Activated T-helper 17 cell treated with anti-CD3 and anti-CD28 coated beads, Interleukin-2, amount 50 U/mL, for 72 hours (primary cell): Measurements from ENCODE around the gene SERPINA10. TPM values are rescaled to one million over a fixed set of nuclear protein-coding genes. Genes with fewer than 3 reads are reported as not detected.

ENCODE experiments used
- ATAC-seq: fragments of 150-1000 bp; cut with Tn5 transposase; replicated peaks from 2 replicates; pipeline ENCODE4 v1.10.0; 2021; ENCODE audit warnings: mild to moderate bottlenecking, moderate library complexity
- H3K27ac Mint-ChIP-seq: one replicate; pipeline ENCODE4 v1.8.0; 2022; ENCODE audit warnings: mixed read lengths
- H3K27me3 Mint-ChIP-seq: one replicate; pipeline ENCODE4 v1.8.0; 2022; ENCODE audit warnings: mixed read lengths
- H3K36me3 Mint-ChIP-seq: one replicate; pipeline ENCODE4 v1.8.0; 2022; ENCODE audit warnings: low read depth, mild to moderate bottlenecking, mixed read lengths
- H3K4me1 Mint-ChIP-seq: one replicate; pipeline ENCODE4 v1.8.0; 2022; ENCODE audit warnings: mixed read lengths
- H3K4me3 Mint-ChIP-seq: one replicate; pipeline ENCODE4 v1.8.0; 2022; ENCODE audit warnings: mild to moderate bottlenecking, mixed read lengths
- H3K9me3 Mint-ChIP-seq: one replicate; pipeline ENCODE4 v1.8.0; 2022; ENCODE audit warnings: mixed read lengths
- total RNA-seq, 2 donors: library from RNA; stranded (reverse); gene quantifications; one replicate each; pipeline ENCODE4 v1.2.3, GENCODE V29; 2022

The SERPINA10 gene
- total RNA-seq, 2 donors from 2014 or later: not detected

DNA sequence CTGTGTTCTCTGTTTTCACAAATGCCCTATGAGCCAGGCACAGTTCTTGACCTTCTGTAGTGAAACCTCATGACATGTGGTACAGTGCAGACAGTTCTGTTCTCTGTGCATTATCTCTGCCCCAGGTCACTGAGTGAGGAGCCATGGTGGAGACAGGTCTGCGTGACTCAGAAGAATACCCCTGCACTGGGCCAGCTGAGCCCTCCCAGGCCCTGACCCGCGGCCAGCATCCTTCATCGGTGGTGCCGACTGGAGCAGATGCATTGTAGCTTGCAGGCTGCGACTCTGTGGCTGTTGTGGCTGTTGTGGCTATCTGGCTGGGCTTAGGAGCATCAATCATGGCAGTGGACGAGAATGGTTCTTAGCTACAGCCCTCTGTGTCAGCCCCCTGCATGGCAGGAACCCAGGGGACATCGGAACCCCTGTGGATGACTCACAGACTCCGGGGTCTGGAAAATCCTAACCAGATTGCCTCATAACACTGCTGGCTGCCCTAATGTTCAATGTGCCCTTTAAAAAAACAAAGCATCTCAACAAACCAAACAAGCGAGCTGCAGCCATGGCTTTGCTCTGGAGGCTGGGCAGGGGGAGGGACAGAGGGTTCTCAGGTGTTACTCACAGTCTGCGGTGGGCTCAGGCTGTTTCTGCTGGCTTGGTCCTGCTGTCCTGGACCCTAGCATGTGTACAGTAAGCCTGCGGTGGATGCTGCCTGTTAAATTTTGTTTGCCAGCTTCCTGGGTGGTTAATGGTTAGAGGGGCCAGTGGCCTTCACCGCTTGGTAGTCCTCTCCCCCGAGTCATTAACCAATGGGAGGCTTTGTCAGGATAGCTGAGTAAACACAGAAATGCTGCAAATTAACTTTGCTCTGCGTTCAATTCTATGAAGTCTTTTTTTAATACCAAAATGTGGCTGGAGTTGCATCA is 29.8 kb upstream of the SERPINA10 start, which contains the start of gene SERPINA6:
TSS of gene SERPINA6 (minus strand) at position 689 of the 923 bp plus-strand sequence. CDS start 8,688 bp downstream, outside the sequence.
- peaks cover 6% of the 10 kb centered on the region for H3K27me3 Mint-ChIP-seq
- H3K27ac Mint-ChIP-seq: no peak within 1 kb of the TSS
- no peaks in the 10 kb centered on the region for H3K9me3 Mint-ChIP-seq
- no peak within 1 kb of the TSS for H3K4me3 Mint-ChIP-seq
- no peak for ATAC-seq
- no peaks in the 10 kb centered on the region for H3K4me1 Mint-ChIP-seq
- H3K36me3 Mint-ChIP-seq: no peaks in the 10 kb centered on the region

DNA sequence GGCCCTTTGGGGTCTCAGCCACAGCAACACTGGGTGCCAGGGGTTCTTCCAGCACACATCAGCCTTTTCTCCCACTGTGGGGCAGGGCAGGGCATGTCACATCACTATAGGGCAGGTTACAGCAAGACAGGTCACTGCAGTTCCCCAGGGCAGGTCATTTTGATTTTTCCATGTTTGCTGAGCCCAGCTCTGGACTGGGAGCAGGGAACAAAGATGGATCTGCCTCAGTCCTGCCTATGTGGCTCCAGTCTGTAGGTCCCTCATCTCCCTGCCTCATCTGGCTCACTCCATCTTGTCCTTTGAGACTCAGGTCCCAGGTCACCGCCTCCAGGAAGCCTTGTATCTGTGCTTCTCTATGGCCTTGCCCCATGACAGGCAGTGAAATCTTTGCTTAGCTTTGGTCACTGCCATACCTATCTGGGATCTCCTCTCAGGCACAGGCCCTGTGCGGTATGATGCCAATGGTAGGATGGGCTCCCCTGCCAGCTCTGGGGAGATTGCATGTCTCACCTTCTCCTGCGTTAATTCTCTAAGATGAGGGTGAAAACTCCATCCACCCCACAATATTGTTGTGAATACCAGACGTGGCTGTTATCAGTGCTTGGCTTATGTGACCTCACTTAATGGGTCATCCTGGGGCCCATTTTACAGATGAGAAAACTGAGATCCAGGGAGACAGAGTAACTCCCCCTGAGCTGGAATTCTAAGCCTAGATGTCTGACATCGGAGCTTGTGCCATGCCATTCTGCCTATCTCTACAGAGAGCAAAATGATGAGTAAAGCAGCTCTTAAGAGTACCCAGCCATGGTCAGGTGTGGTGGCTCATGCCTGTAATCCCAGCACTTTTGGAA is 28.6 kb upstream of the SERPINA10 start:
- peaks cover 4% of the 10 kb centered on the region for H3K27me3 Mint-ChIP-seq
- no peak overlapping the region for H3K4me3 Mint-ChIP-seq
- no peaks in the 10 kb centered on the region for H3K36me3 Mint-ChIP-seq
- H3K27ac Mint-ChIP-seq: peak overlapping the region; percentile 11
- ATAC-seq: no peak
- no peaks in the 10 kb centered on the region for H3K9me3 Mint-ChIP-seq
- no peaks in the 10 kb centered on the region for H3K4me1 Mint-ChIP-seq

DNA sequence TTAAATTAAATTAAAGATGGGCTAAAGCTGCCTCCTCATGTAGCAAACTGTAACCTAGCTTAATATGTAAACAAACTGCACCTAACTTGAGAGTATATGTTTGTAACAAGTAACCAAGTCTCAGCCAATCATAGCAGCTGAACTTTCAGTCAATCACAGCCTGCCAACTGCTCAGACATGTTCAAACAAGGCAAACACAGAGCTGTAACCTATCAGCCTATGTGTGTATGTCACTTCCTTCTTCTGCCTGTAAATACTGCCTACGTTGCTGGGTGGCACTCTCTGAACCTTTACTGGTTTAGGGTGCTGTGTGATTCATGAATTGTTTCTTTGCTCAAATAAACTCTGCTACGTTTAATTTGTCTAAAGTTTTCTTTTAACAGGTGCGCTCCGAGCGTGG is 27.2 kb upstream of the SERPINA10 start:
- Mint-ChIP-seq H3K27ac (no peak overlapping the region), H3K27me3 (peaks cover 3% of the 10 kb centered on the region), H3K9me3 (peaks cover 3% of the 10 kb centered on the region), H3K4me3 (no peak overlapping the region), H3K36me3 (no peaks in the 10 kb centered on the region), H3K4me1 (no peaks in the 10 kb centered on the region)
- peak; percentile 83 for ATAC-seq

DNA sequence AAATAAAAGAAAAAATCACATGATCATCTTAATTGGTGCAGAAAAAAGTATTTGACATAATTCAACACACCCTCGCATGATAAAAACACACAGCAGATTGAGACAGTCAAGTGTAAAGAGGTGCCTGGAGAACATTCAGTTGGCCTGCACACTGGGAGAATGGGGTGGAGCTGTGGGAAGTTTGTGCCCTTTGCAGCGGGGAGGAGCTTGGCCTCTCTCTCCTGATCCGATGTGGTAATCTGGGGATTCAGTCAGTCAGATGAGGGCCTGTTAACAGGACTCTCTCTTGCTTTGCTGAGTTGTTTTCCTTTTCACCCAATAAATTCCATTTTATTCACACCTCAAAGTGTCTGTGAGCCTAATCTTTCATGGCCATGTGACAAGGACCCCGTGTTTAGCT is 24.2 kb upstream of the SERPINA10 start:
- peaks cover 7% of the 10 kb centered on the region for H3K9me3 Mint-ChIP-seq
- no peak overlapping the region for H3K27ac Mint-ChIP-seq
- H3K4me3 Mint-ChIP-seq: no peak overlapping the region
- H3K36me3 Mint-ChIP-seq: no peaks in the 10 kb centered on the region
- ATAC-seq: no peak
- H3K4me1 Mint-ChIP-seq: peaks cover 4% of the 10 kb centered on the region
- H3K27me3 Mint-ChIP-seq: peaks cover 3% of the 10 kb centered on the region

DNA sequence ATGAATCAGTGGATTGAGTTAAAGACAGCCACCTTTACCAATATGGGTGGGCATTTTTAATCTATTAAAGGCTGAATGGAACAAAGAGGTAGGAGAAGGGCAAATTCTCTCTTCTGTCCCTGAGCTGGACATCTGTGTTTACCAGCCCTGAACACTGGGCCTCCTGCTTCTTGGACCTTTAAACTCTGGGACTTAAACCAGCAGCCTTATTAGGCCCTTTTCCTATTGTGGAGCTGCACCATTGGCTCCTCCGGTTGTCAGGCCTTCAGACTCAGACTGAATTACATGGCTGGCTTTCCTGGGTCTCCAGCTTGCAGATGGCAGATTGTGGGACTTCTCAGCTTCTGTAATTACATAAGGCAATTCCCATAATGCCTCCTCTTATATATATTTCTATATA is 23.6 kb upstream of the SERPINA10 start:
- Mint-ChIP-seq H3K4me1 (peaks cover 4% of the 10 kb centered on the region), H3K9me3 (peaks cover 7% of the 10 kb centered on the region), H3K27me3 (peaks cover 3% of the 10 kb centered on the region), H3K36me3 (no peaks in the 10 kb centered on the region), H3K4me3 (no peak overlapping the region), H3K27ac (no peak overlapping the region)
- no peak for ATAC-seq

DNA sequence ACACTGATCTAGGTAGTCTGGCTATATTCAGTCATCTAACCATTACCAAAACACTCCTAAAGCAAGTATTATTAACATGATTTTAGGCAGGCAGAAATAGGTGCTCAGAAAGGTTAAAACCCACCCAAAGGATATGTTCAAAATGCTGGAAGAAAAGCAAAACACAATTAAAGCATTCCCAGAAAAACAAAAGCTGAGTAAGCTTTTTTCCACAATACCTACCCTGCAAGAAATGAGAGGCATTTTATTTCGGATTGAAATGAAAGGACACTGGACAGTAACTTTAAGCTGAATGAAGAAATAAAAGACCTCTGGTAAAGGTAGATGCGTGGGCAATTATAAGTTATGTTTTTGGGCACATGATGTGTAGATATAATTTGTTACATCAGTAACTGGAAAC is 21.8 kb upstream of the SERPINA10 start:
- Mint-ChIP-seq H3K4me1 (peaks cover 4% of the 10 kb centered on the region), H3K27ac (no peak overlapping the region), H3K4me3 (no peak overlapping the region), H3K27me3 (peaks cover 3% of the 10 kb centered on the region), H3K36me3 (no peaks in the 10 kb centered on the region), H3K9me3 (peaks cover 7% of the 10 kb centered on the region)
- ATAC-seq: no peak

DNA sequence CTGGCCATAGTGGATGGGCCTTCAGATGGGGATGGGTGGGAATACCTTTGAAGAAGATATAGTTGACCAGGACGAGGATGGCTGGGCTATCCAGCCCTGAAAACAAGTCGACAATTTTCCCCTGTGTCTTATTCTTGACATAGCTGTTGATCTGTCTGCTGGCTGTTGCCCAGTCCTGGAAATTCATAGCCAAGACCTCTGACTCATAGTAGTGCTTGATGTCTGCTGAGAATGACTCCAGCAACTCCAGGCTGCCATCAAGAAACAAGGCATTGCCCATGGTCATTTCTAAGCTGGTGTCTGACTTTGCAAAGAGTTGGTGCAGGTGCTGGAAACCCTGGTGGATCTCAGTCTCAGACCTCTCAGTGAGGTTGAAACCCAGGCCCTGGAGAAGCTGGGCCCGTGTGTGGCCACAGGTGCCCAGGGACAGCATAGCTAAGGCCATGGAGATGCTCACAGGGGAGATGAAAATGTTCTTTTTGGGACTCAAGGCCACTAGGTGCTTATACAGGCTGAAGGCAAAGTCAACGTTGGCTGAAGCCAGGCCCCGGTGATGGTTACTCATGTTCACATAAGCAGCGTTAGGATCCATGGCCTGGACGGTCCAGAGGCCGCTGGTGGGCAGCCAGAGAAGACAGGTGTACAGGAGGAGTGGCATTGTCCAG is 21.1 kb upstream of the SERPINA10 start:
- peaks cover 7% of the 10 kb centered on the region for H3K9me3 Mint-ChIP-seq
- no peak overlapping the region for H3K27ac Mint-ChIP-seq
- no peak for ATAC-seq
- H3K36me3 Mint-ChIP-seq: no peaks in the 10 kb centered on the region
- peaks cover 4% of the 10 kb centered on the region for H3K4me1 Mint-ChIP-seq
- H3K27me3 Mint-ChIP-seq: peaks cover 2% of the 10 kb centered on the region
- H3K4me3 Mint-ChIP-seq: no peak overlapping the region

DNA sequence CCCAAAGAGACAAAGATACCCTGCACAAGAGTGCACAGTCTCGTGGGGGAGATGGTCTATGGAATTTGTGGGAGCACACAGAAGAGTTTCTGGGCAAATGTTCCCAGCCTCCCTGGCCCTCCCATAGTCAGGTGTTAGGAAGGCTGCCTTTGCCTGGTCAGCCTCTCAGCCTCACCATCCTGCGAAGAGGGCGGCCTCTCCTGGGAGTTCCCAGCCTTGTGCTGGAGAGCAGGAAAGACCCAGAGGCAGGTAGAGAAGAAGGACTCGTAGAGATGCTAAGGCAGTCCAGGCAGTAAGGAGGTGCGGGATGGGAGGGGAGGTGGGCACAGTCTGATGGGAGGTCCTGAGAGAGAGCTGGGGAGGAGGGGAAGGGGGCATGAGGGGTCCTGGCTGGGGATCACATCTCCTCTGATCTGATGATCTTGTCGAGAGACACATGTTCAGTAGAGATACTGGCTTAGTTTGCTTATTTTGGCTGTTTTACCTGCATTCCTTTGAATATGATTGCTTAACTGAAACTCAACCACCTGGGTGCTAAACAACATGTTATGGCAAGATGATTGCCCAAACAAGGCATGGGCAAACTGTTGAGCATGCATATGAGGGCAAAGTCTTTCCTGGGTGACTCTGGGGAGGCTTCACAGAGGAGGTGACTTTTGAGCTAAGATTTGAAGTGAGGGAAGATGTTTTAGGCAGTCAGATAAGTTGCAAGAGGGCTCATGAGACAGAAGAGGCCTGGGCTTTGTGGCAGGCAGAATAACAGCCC is 19.6 kb upstream of the SERPINA10 start:
- H3K36me3 Mint-ChIP-seq: no peaks in the 10 kb centered on the region
- no peak overlapping the region for H3K27ac Mint-ChIP-seq
- H3K9me3 Mint-ChIP-seq: peaks cover 12% of the 10 kb centered on the region
- H3K4me3 Mint-ChIP-seq: no peak overlapping the region
- no peak for ATAC-seq
- peaks cover 4% of the 10 kb centered on the region for H3K4me1 Mint-ChIP-seq
- peaks cover 9% of the 10 kb centered on the region for H3K27me3 Mint-ChIP-seq

DNA sequence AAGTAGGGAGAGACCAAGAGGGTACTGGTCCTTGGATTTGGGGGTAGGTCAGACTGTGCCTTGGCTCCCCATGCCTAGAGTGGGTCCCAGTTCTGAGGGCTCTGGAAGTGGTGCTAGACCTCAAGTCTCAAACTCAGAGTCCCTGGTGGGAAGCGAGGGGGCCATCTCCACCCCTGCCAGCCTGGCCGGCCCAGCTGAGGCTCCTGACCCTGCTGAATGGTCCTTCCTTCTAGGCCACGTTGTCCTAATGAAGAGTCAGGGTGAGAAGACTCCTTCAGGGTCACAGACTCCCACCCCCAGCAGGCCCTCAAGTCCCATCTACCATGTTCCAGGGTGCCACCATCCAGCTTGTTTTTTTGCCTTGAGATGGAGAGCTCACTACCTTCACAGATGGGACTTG is 17.2 kb upstream of the SERPINA10 start:
- Mint-ChIP-seq H3K36me3 (no peaks in the 10 kb centered on the region), H3K27me3 (peaks cover 9% of the 10 kb centered on the region), H3K4me3 (no peak overlapping the region), H3K27ac (no peak overlapping the region), H3K4me1 (peaks cover 4% of the 10 kb centered on the region), H3K9me3 (peaks cover 14% of the 10 kb centered on the region)
- no peak for ATAC-seq

DNA sequence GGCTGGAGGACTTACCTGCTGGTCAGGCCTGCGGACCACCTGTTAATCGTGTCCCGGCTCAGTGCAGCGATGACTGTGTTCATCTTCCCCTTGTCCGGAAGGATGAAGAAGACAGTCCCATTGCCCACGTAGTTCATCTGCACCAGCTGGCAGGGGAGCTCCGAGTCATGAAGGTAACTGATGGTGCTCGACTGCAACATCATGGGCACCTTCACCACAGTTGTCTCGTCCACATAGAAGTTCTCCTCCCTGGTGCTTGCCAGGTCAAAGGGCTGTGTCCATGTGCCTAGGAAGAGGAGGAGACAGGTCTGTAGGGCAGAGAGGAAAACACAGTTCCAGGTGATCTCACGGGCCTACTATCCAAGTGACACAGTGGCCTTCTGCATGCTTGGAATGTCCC is 16.7 kb upstream of the SERPINA10 start:
- Mint-ChIP-seq H3K4me3 (no peak overlapping the region), H3K27ac (no peak overlapping the region), H3K4me1 (peaks cover 4% of the 10 kb centered on the region), H3K9me3 (peaks cover 10% of the 10 kb centered on the region), H3K27me3 (peaks cover 9% of the 10 kb centered on the region), H3K36me3 (no peaks in the 10 kb centered on the region)
- ATAC-seq: no peak

DNA sequence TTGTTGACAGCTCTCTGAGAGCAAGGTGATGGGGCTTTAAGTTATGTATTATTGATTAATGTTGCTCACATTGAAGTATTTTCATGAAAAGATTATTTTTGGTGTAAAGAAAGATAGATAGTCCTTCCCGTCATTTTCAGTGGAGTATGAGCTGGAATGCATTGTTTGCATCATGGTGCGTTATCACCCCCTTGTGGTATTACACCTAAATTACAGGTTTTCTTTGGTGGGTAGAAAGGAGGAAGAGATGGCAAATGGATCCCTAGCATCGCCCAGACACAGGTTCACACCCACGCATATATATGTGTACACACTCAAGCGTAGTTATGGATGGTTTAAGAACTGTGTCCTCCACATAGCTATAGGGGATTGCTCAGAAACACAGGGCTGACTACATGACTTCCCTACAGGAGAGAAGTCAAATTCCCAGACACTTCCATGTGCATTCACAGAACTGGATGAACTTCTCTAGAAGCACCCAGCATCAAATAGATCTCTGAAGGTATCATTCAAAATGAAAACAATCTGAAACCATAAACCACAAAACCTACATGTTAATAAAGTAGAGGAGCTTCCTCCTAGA is 14.4 kb upstream of the SERPINA10 start:
- H3K36me3 Mint-ChIP-seq: no peaks in the 10 kb centered on the region
- H3K4me1 Mint-ChIP-seq: no peaks in the 10 kb centered on the region
- no peak overlapping the region for H3K4me3 Mint-ChIP-seq
- peaks cover 9% of the 10 kb centered on the region for H3K27me3 Mint-ChIP-seq
- no peak for ATAC-seq
- H3K9me3 Mint-ChIP-seq: peaks cover 10% of the 10 kb centered on the region
- H3K27ac Mint-ChIP-seq: no peak overlapping the region

DNA sequence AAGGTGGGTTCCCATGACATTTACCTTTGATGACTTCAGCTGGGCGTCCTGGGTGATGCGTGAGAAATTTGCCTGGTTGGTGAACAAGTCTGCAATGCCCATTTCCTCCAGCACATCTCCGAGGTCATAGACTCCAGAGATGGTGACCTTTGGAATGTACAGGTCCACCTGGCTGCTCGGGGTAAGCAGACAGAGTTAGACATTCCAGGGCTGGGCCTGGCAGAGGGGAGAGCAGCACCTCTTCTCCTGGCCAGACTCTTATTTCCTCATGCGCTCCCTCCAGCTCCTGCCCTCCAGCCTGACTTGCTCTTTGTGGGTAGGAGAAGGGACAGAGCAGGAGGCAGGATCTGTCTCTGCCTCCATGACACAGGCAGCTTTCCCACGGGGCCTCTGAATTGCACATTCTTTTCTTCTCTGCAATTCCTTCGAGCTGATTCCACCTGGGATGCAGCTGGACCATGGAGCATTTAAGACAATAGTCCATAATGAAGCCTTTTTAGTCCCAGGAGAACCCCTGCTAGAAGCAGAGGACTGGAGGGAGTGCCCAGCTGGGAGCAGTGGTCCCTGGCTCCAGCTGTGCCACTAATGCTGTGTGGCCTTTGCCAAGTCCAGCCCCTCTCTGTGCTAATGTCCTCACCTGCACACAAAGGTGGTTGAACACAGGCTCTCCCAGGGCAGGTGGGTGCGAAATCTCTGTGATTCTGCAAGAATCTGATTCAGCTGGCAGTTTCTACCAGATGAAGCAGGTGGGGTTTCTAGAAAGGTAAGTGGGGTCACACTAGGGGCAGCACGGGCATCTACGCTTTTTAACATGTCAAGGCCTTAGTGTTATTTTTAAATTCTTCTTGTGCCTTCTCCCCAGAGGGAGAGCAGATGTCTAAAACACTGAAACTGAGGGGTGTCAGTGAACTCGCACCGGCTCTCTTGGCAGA is 13.2 kb upstream of the SERPINA10 start:
- ATAC-seq: no peak
- no peak overlapping the region for H3K27ac Mint-ChIP-seq
- peaks cover 9% of the 10 kb centered on the region for H3K27me3 Mint-ChIP-seq
- no peaks in the 10 kb centered on the region for H3K36me3 Mint-ChIP-seq
- no peak overlapping the region for H3K4me3 Mint-ChIP-seq
- H3K9me3 Mint-ChIP-seq: peaks cover 10% of the 10 kb centered on the region
- no peaks in the 10 kb centered on the region for H3K4me1 Mint-ChIP-seq

DNA sequence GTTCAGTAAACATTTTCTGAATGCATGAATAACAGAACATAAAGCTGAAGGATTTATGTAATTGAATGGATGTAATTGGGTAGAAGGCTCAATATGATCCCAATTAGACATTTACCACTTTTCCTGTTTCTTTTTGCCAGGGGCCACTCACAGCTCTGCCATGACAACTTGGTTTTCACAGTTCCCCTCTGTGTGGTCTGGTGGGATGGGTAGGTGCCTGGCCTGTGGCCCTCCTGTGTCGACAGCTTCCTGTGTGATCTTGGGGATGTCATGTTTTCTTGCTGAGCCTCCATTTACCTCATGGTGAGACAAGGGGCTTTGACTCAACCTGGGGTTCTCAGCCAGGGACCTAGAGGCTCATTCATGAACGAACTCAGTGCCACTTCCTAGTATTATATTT is 12.6 kb upstream of the SERPINA10 start:
- H3K9me3 Mint-ChIP-seq: peaks cover 10% of the 10 kb centered on the region
- H3K36me3 Mint-ChIP-seq: no peaks in the 10 kb centered on the region
- H3K4me1 Mint-ChIP-seq: no peaks in the 10 kb centered on the region
- H3K4me3 Mint-ChIP-seq: no peak overlapping the region
- ATAC-seq: peak; percentile 23
- H3K27me3 Mint-ChIP-seq: peaks cover 9% of the 10 kb centered on the region
- H3K27ac Mint-ChIP-seq: no peak overlapping the region
